Fibroblast of villous mesenchyme (primary cell): ENCODE results near the gene ACSL1. TPM values are rescaled to one million over a fixed set of nuclear protein-coding genes. Genes with fewer than 3 reads are reported as not detected.

Experiments used
- DNase-seq: peaks from one replicate; pipeline ENCODE4 v3.0.0-alpha.2; 2010; ENCODE audit warnings: low read depth
- H3K4me3 ChIP-seq: 2 replicates; pipeline ENCODE4 v1.5.1; 2011; ENCODE audit warnings: low read depth, mild to moderate bottlenecking, low read length
- CTCF ChIP-seq: IDR thresholded peaks from 2 replicates; pipeline ENCODE4 v1.5.1; 2012; ENCODE audit warnings: low read depth, mild to moderate bottlenecking, low read length; ENCODE audit not compliant: insufficient read depth
- total RNA-seq: library from RNA; depleted of rRNA; stranded (reverse); fragments of >200 nt; gene quantifications from 2 replicates; pipeline ENCODE4 v1.2.3, GENCODE V29; 2012

The ACSL1 gene
- total RNA-seq, 1 donor: 32.4 TPM

- DNase-seq: no peak
- TF ChIP-seq CTCF: no peak
- no peak overlapping the region for H3K4me3 ChIP-seq
These were observed 34.4 kb upstream of the ACSL1 start for GRCh38 chr4:184860018-184860779.

- no peak for DNase-seq
- TF ChIP-seq CTCF: no peak
- H3K4me3 ChIP-seq: no peak overlapping the region
These were observed 31.8 kb upstream of the ACSL1 start for GRCh38 chr4:184857441-184858121.

GRCh38 chr4:184856277-184856609, 30.5 kb upstream of the ACSL1 start:
- no peak overlapping the region for H3K4me3 ChIP-seq
- TF ChIP-seq CTCF: no peak
- no peak for DNase-seq

- no peak overlapping the region for H3K4me3 ChIP-seq
- no peak for TF ChIP-seq CTCF
- DNase-seq: no peak
These were observed 28.9 kb upstream of the ACSL1 start for GRCh38 chr4:184854673-184855072.

- DNase-seq: no peak
- TF ChIP-seq CTCF: no peak
- H3K4me3 ChIP-seq: no peak overlapping the region
These were observed 27.7 kb upstream of the ACSL1 start for GRCh38 chr4:184853436-184853835.

- no peak for TF ChIP-seq CTCF
- no peak for DNase-seq
- H3K4me3 ChIP-seq: no peak overlapping the region
These were observed 26.1 kb upstream of the ACSL1 start for GRCh38 chr4:184851886-184852285.

GRCh38 chr4:184851200-184851541, 25.4 kb upstream of the ACSL1 start:
- peak; percentile 7 for DNase-seq
- no peak for TF ChIP-seq CTCF
- H3K4me3 ChIP-seq: no peak overlapping the region
